C4-2B (cell line): ENCODE measurements around the gene MTA1.

Experiments used
- H3K27ac ChIP-seq: fragments of 450-650 bp; 2 replicates; pipeline ENCODE4 v1.5.1; 2017
- ZFX ChIP-seq: fragments of 450-650 bp; IDR thresholded peaks from 2 replicates; pipeline ENCODE4 v1.6.1; 2017
- TF ChIP-seq, protein P1 (sequence below): fragments of 450-650 bp; conservative IDR thresholded peaks from 2 replicates; pipeline ENCODE4 v1.5.1; 2017; ENCODE audit warnings: mild to moderate bottlenecking

Gene MTA1

DNA sequence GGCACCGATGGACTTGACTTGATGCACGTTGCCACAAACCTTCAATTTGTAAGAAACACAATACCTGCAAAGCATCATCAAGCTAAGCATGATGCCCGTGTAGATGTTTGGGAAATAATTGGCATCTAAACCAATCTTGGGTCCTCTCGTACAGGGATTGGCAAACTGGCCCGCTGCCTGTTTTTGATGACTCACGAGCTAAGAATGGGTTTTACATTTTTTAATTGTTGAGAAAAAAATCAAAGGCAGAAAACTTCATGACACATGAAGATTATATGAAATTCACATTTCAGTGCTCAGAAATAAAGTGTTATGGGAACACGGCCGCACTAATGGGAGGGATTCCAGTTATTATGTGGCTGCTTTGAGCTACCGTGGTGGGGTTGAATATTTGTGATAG lies 10.9 kb downstream of the MTA1 start:
- no peak overlapping the region for H3K27ac ChIP-seq
- TF ChIP-seq ZFX, result no peak
- TF ChIP-seq, protein P1, sequence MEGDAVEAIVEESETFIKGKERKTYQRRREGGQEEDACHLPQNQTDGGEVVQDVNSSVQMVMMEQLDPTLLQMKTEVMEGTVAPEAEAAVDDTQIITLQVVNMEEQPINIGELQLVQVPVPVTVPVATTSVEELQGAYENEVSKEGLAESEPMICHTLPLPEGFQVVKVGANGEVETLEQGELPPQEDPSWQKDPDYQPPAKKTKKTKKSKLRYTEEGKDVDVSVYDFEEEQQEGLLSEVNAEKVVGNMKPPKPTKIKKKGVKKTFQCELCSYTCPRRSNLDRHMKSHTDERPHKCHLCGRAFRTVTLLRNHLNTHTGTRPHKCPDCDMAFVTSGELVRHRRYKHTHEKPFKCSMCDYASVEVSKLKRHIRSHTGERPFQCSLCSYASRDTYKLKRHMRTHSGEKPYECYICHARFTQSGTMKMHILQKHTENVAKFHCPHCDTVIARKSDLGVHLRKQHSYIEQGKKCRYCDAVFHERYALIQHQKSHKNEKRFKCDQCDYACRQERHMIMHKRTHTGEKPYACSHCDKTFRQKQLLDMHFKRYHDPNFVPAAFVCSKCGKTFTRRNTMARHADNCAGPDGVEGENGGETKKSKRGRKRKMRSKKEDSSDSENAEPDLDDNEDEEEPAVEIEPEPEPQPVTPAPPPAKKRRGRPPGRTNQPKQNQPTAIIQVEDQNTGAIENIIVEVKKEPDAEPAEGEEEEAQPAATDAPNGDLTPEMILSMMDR, result no peak

DNA sequence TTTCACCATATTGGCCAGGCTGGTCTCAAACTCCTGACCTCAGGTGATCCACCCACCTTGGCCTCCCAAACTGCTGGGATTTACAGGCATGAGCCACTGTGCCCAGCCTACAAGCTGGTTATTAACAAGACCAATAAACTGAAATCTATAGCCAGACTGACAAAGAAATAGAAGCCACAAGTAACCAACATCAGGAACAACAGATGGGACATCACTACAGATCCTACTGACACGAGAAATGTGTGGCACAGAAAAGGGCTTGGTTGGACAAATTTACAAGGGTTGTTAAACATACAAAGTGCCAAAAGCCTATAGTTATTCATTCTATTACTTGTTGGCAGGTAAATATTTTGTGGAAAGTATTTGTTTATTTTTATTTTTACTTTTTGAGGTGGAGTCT lies 11.6 kb downstream of the MTA1 start:
- H3K27ac ChIP-seq, result no peak overlapping the region
- no peak for TF ChIP-seq ZFX
- TF ChIP-seq, protein P1, result no peak

DNA sequence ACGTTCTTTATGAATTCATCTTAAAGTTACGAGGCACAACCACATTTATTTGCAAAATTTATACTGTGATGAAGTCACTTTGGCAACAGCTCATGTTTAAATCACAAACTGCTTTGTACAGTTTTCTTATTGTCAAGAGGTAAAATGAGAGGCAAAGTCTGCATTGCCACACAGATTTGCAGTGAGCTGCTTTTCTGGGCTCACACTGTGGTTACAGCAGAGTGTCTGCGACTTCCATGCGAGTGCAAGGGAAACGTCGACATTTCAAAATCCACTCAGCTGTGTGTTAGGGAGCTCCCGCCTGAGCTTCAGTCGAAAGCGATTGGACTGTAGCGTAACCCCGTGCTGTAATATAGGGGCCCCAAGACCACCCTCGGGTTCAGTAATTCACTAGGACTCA lies 13.0 kb downstream of the MTA1 start:
- no peak overlapping the region for H3K27ac ChIP-seq
- no peak for TF ChIP-seq ZFX
- TF ChIP-seq, protein P1, result no peak

DNA sequence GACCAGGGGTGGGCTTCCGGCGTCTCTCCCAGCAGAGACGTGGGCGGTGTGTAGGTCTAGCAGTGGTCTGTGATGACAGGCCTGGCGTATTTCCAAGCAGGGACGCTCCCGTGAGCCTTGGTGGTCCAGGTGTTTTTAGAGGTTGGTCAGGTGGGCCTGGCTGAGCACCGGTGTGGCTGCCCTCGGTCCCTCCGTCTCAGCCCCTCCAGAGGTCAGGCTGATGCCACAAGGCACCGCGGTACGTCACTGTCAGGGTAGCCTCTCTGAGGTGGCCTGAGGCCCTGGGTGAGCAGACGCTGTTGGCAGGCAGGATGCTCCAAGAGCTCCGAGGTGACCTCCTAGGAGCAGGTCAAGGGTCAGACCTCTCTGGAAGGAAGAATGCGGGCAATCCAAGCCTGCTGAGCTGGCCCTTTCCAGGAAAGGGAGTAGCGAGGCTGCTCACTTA lies 13.6 kb downstream of the MTA1 start:
- TF ChIP-seq ZFX, result no peak
- TF ChIP-seq, protein P1, result no peak
- H3K27ac ChIP-seq, result no peak overlapping the region

DNA sequence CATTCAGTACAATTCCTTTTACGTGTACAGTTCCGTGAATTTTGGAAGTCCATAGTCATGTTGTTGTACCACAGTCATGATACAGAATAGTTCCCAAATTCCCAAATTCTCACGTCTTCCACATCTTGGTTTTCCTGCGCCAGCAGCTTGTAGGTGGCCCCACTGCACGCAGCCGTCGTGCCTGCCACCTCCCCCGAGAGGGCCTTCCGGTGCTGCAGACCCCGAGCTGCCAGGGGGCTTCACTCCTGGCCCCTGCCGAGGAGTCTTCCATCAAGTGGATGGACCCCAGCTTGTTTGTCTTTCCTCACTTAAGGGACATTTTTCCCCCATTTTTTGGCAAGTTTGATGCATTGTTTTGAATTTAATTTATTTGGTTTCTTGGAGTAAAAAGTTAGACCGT lies 16.8 kb downstream of the MTA1 start:
- no peak for TF ChIP-seq ZFX
- TF ChIP-seq, protein P1, result no peak

DNA sequence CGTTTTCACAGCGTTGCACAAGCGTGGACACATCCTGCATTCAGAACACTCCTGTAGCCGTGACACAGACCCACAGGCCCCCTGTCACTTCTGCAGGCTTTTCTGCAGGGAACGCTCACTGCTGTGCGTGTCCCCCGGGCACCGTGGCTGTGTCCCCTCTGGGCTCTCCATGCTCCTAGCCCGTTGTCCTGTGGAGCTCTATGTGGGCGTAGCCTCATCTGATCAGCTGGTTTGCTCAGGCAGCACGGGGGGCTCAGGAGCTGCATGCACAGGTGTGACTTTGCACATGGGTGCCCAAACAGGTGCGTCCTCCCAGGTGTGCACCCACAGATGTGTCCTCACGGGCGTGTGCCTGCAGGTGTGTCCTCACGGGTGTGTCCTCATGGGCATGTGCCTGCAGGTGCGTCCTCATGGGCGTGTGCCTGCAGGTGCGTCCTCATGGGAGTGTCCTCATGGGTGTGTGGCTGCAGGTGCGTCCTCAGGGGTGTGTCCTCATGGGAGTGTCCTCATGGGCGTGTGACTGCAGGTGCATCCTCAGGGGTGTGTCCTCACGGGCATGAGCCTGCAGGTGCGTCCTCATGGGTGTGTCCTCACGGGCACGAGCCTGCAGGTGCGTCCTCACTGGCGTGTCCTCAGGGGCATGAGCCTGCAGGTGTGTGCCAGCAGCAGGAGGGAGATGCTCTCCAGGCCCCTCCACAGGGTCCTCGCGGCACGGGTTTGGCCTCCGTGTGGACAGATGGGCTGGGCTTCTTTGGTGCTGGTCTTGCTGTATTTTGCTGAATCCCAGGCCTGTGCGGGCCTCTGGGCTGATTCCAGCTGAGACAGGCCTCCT lies 17.5 kb downstream of the MTA1 start:
- no peak overlapping the region for H3K27ac ChIP-seq
- no peak for TF ChIP-seq ZFX
- TF ChIP-seq, protein P1, result no peak

More for the DNA sequence above, 16.8 kb downstream of the MTA1 start:
- no peak overlapping the region for H3K27ac ChIP-seq

DNA sequence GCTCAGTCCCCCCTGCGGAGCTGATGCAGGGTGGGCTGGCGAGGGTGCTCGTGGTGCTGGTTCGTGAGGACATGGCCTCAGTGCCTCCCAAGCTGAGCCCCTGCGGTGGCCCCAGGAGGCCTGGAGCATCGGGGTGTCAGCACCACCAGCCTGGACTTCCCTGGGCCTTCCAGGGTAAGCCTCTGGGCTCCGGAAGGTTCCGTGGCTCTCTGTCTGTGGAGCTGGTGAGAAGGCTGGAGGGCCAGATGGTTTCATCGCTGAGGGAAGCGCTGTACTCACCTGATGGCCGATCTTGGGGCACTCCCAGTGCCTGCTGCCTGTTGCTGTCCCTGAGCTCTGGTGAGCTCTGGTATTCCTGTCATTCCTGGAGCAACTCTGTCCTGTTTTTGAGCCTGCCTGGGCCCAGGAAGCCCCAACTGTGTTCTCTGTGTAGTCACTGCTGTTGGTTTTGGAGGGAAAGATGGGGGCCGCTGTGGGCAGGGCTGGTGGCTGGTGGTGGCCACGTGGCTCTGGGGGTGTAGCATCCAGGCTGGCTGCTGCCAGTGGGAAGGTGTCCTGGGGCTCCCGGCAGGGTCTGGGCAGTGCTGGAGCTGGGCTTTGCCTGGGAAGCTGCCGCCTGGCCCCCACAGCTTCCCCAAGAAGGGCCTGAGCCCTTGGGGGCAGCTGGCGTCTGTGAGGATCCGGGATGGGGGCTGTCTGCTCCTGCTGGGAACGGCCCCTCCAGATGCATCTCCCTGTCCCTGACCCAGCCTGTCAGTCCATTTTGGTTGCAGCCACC lies 18.3 kb downstream of the MTA1 start:
- no peak overlapping the region for H3K27ac ChIP-seq
- TF ChIP-seq, protein P1, result no peak
- no peak for TF ChIP-seq ZFX
